Vagina (tissue), 2 donors: ENCODE data around the gene ATP8A2. TPM values are rescaled to one million over a fixed set of nuclear protein-coding genes. Genes with fewer than 3 reads are reported as not detected.

Experiments used
- DNase-seq, 2 donors: peaks; one replicate each; pipeline ENCODE4 v3.0.0-alpha.2; 2017; ENCODE audit errors: extremely low spot score in 2 of 2
- H3K27ac ChIP-seq: fragments of 200-600 bp; sonication (generic); one replicate; pipeline ENCODE4 v1.5.1; 2019
- H3K27me3 ChIP-seq: fragments of 200-600 bp; sonication (generic); one replicate; pipeline ENCODE4 v1.5.1; 2019
- H3K36me3 ChIP-seq, 2 donors: fragments of 200-600 bp; sonication (generic); one replicate each; pipeline ENCODE4 v1.5.1; 2017 to 2019
- H3K4me1 ChIP-seq: fragments of 200-600 bp; sonication (generic); one replicate; pipeline ENCODE4 v1.5.1; 2019
- H3K4me3 ChIP-seq, 2 donors: fragments of 200-600 bp; sonication (generic); 1 replicate in 1 of 2; 2 replicates in 1 of 2; pipeline ENCODE4 v1.5.1; 2016 to 2019
- H3K9me3 ChIP-seq: fragments of 200-600 bp; sonication (generic); one replicate; pipeline ENCODE4 v1.5.1; 2019
- CTCF ChIP-seq, 3 experiments: fragments of 450-650 bp in 2 of 3; fragments of 200-600 bp in 1 of 3; sonication (generic) in 1 of 3; IDR thresholded peaks; one replicate each; pipeline ENCODE4 v1.5.1; 2017 to 2019; ENCODE audit warnings: antibody characterized with exemption in 3 of 3, mild to moderate bottlenecking in 2 of 3, moderate library complexity in 2 of 3
- POLR2A ChIP-seq, 2 donors: fragments of 450-650 bp; IDR thresholded peaks; one replicate each; pipeline ENCODE4 v1.6.1; 2017; ENCODE audit warnings: antibody characterized with exemption in 2 of 2, mild to moderate bottlenecking in 2 of 2, moderate library complexity in 2 of 2
- POLR2AphosphoS5 ChIP-seq, 2 donors: sonication (generic); formaldehyde crosslinking; IDR thresholded peaks; one replicate each; pipeline ENCODE4 v1.9.0; 2017; ENCODE audit warnings: antibody characterized with exemption in 2 of 2, mild to moderate bottlenecking in 2 of 2, low read depth in 1 of 2; ENCODE audit not compliant: insufficient read depth in 1 of 2
- intact Hi-C: fragments of 100-400 bp; cut with DNase I; formaldehyde crosslinking; loops from one replicate; pipeline ENCODE4 v1.15.1; 2023
- total RNA-seq: library from RNA; depleted of rRNA; stranded (reverse); fragments of >200 nt; gene quantifications from one replicate; pipeline ENCODE4 v1.2.3, GENCODE V29; 2016

The ATP8A2 gene
- total RNA-seq, 1 donor from 2014 or later, result 1.5 TPM

GRCh38 chr13:25943081-25943480 is 571.3 kb downstream of the ATP8A2 start:
- TF ChIP-seq POLR2A (IDR thresholded peaks at IDR 0.05) (no peak), CTCF (IDR thresholded peaks at IDR 0.05) (no peak), POLR2AphosphoS5 (IDR thresholded peaks at IDR 0.05; ENCODE audit: insufficient read depth in 1 of 2, low read depth in 1 of 2) (no peak)
- no peak overlapping the region for H3K27ac ChIP-seq
- intact Hi-C loops, result no loop called here
- no peaks in the 10 kb centered on the region for H3K4me1 ChIP-seq
- H3K36me3 ChIP-seq, result no peaks in the 10 kb centered on the region
- DNase-seq, result no peak
- H3K4me3 ChIP-seq, result no peak overlapping the region
- H3K27me3 ChIP-seq, result no peaks in the 10 kb centered on the region
- no peaks in the 10 kb centered on the region for H3K9me3 ChIP-seq

GRCh38 chr13:25943658-25944057 is 571.9 kb downstream of the ATP8A2 start:
- Histone ChIP-seq H3K4me3 (no peak overlapping the region), H3K9me3 (no peaks in the 10 kb centered on the region), H3K36me3 (no peaks in the 10 kb centered on the region), H3K4me1 (no peaks in the 10 kb centered on the region), H3K27ac (no peak overlapping the region), H3K27me3 (no peaks in the 10 kb centered on the region)
- TF ChIP-seq POLR2A (IDR thresholded peaks at IDR 0.05) (no peak), CTCF (IDR thresholded peaks at IDR 0.05) (no peak), POLR2AphosphoS5 (IDR thresholded peaks at IDR 0.05; ENCODE audit: insufficient read depth in 1 of 2, low read depth in 1 of 2) (no peak)
- intact Hi-C loops, result no loop called here
- DNase-seq, result no peak

GRCh38 chr13:25945596-25945995 is 573.8 kb downstream of the ATP8A2 start:
- no peaks in the 10 kb centered on the region for H3K4me1 ChIP-seq
- H3K36me3 ChIP-seq, result no peaks in the 10 kb centered on the region
- intact Hi-C loops, result no loop called here
- TF ChIP-seq POLR2AphosphoS5 (IDR thresholded peaks at IDR 0.05; ENCODE audit: insufficient read depth in 1 of 2, low read depth in 1 of 2), result no peak
- no peak for TF ChIP-seq POLR2A (IDR thresholded peaks at IDR 0.05)
- no peak for TF ChIP-seq CTCF (IDR thresholded peaks at IDR 0.05)
- DNase-seq, result no peak
- no peaks in the 10 kb centered on the region for H3K27me3 ChIP-seq
- no peak overlapping the region for H3K4me3 ChIP-seq
- no peak overlapping the region for H3K27ac ChIP-seq
- no peaks in the 10 kb centered on the region for H3K9me3 ChIP-seq

GRCh38 chr13:25946321-25946720 is 574.5 kb downstream of the ATP8A2 start:
- intact Hi-C loops, result no loop called here

GRCh38 chr13:25948910-25949309 is 577.1 kb downstream of the ATP8A2 start:
- Histone ChIP-seq H3K9me3 (peaks cover 4% of the 10 kb centered on the region), H3K27ac (no peak overlapping the region), H3K36me3 (no peaks in the 10 kb centered on the region), H3K4me3 (no peak overlapping the region), H3K4me1 (no peaks in the 10 kb centered on the region), H3K27me3 (no peaks in the 10 kb centered on the region)
- no peak for TF ChIP-seq POLR2A (IDR thresholded peaks at IDR 0.05)
- TF ChIP-seq POLR2AphosphoS5 (IDR thresholded peaks at IDR 0.05; ENCODE audit: insufficient read depth in 1 of 2, low read depth in 1 of 2), result no peak
- no peak for TF ChIP-seq CTCF (IDR thresholded peaks at IDR 0.05)
- DNase-seq, result no peak
- intact Hi-C loops, result no loop called here

More at GRCh38 chr13:25946321-25946720, 574.5 kb downstream of the ATP8A2 start:
- Histone ChIP-seq H3K27me3 (no peaks in the 10 kb centered on the region), H3K4me1 (no peaks in the 10 kb centered on the region), H3K4me3 (no peak overlapping the region), H3K27ac (no peak overlapping the region), H3K36me3 (no peaks in the 10 kb centered on the region), H3K9me3 (peaks cover 3% of the 10 kb centered on the region)
- TF ChIP-seq CTCF (IDR thresholded peaks at IDR 0.05) (no peak), POLR2AphosphoS5 (IDR thresholded peaks at IDR 0.05; ENCODE audit: insufficient read depth in 1 of 2, low read depth in 1 of 2) (no peak), POLR2A (IDR thresholded peaks at IDR 0.05) (no peak)
- DNase-seq, result no peak
